Kidney (tissue), 14 donors: ENCODE data around the gene HOXB1. TPM values are rescaled to one million over a fixed set of nuclear protein-coding genes. Genes with fewer than 3 reads are reported as not detected.
A peak's percentile ranks its signal among the peaks of the same experiment; 100 is the strongest.

Experiments
- DNase-seq, 5 donors: peaks; one replicate each; pipeline ENCODE4 v3.0.0-alpha.2; 2013 to 2020
- FAIRE-seq: peaks from 2 replicates; lab custom pipeline; 2012; peaks lifted over from hg19 to GRCh38; lab: Jason Lieb, UNC
- H3K27ac ChIP-seq, 2 donors: one replicate each; pipeline ENCODE4 v1.7.0; 2013; ENCODE audit warnings: low read depth in 2 of 2, low read length in 2 of 2, inconsistent platforms in 1 of 2
- H3K27me3 ChIP-seq: one replicate; pipeline ENCODE4 v1.7.1; 2013; ENCODE audit warnings: low read length, inconsistent platforms; ENCODE audit not compliant: control insufficient read depth, insufficient read depth
- H3K36me3 ChIP-seq, 3 donors: one replicate each; pipeline versions ENCODE4 v1.7.0 to v1.7.1; 2013; ENCODE audit warnings: low read length in 3 of 3, control low read depth in 1 of 3, inconsistent platforms in 1 of 3; ENCODE audit not compliant: insufficient read depth in 3 of 3, control insufficient read depth in 2 of 3
- H3K4me1 ChIP-seq, 3 donors: one replicate each; pipeline versions ENCODE4 v1.7.0 to v1.7.1; 2013; ENCODE audit warnings: low read length in 3 of 3, inconsistent platforms in 1 of 3, low read depth in 1 of 3; ENCODE audit not compliant: control insufficient read depth in 2 of 3, insufficient read depth in 2 of 3
- H3K4me3 ChIP-seq, 3 donors: one replicate each; pipeline versions ENCODE4 v1.7.0 to v1.8.1; 2013; ENCODE audit warnings: low read length in 3 of 3, control low read depth in 1 of 3, inconsistent platforms in 1 of 3
- H3K9ac ChIP-seq, 3 donors: one replicate each; pipeline versions ENCODE4 v1.7.0 to v1.7.1; 2013; ENCODE audit warnings: low read length in 3 of 3, control low read depth in 1 of 3, inconsistent platforms in 1 of 3
- H3K9me3 ChIP-seq, 3 donors: one replicate each; pipeline versions ENCODE4 v1.7.0 to v1.7.1; 2013; ENCODE audit warnings: low read length in 3 of 3, control low read depth in 1 of 3, inconsistent platforms in 1 of 3; ENCODE audit not compliant: control insufficient read depth in 2 of 3, insufficient read depth in 1 of 3
- intact Hi-C: fragments of 100-400 bp; cut with DNase I; formaldehyde crosslinking; loops from one replicate; pipeline ENCODE4 v1.11.1; 2022
- polyA plus RNA-seq: library from polyadenylated mRNA; stranded (reverse); fragments of 350-450 nt; fragmentation: Illumina TruSeq; extraction: RNeasy Lipid Tissue Mini Kit (QIAGEN cat#74804); gene quantifications from one replicate; pipeline ENCODE4 v1.2.3, GENCODE V29; 2014; ENCODE audit warnings: low read depth, low replicate concordance; ENCODE audit not compliant: insufficient read depth
- total RNA-seq: library from RNA; stranded (reverse); fragmentation: NEBNext Ultra II Directional; extraction: Animal tissue kit (Norgen Biotek cat#: 25700); gene quantifications from one replicate; pipeline ENCODE4 v1.2.1, GENCODE V29; 2021
- TF ChIP-seq, protein P1 (sequence below): IDR thresholded peaks from 3 replicates; pipeline ENCODE4 v1.5.1; 2012; ENCODE audit warnings: mild to moderate bottlenecking, moderate library complexity, borderline replicate concordance; ENCODE audit not compliant: insufficient read depth; ENCODE audit errors: extremely low read depth
- donor health status: control.
- donor health status: control.
- donor health status: control.
- donor health status: control.
- donor health status: control.
- donor health status: DM: yes; HTN: yes; CAD: no.
- donor health status: Normal renal cell carcinoma (clear cell type).

HOXB1 gene
- total and polyA plus RNA-seq, 2 donors from 2014 or later: not detected

DNA sequence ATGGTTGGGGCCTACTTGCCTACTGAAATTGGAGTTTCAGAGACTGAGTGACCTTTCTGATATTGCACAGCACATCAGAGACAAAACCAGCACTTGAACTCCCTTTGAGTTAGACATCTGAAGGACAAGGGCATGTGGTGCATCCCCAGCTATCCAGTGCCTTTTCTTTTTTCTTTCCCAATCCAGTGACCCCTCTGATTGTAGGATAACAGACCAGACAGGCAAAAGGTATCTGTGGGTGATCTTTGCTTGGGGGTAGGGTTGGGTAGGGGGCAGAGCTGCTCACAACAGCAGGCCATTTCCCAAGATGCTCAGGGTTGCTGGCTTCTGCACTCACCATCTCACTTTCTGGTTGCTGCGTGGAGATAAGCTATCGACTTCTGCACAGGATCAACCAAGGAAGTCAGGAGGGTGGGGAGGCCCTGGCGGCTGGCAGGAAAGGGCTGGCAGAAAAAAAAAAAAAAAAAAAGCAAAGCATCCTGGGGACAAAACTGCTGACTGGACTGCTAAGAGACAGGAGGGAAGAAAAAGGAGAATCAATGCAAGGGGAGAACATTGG is 42.2 kb downstream of the HOXB1 start:
- Histone ChIP-seq H3K4me1 (peaks cover 0 to 15% (median 9%) of the 10 kb centered on the region in 3 donors), H3K9me3 (no peaks in the 10 kb centered on the region), H3K9ac (no peak overlapping the region), H3K36me3 (no peaks in the 10 kb centered on the region), H3K27me3 (no peaks in the 10 kb centered on the region), H3K4me3 (no peak overlapping the region), H3K27ac (no peak overlapping the region)
- TF ChIP-seq, protein P1, sequence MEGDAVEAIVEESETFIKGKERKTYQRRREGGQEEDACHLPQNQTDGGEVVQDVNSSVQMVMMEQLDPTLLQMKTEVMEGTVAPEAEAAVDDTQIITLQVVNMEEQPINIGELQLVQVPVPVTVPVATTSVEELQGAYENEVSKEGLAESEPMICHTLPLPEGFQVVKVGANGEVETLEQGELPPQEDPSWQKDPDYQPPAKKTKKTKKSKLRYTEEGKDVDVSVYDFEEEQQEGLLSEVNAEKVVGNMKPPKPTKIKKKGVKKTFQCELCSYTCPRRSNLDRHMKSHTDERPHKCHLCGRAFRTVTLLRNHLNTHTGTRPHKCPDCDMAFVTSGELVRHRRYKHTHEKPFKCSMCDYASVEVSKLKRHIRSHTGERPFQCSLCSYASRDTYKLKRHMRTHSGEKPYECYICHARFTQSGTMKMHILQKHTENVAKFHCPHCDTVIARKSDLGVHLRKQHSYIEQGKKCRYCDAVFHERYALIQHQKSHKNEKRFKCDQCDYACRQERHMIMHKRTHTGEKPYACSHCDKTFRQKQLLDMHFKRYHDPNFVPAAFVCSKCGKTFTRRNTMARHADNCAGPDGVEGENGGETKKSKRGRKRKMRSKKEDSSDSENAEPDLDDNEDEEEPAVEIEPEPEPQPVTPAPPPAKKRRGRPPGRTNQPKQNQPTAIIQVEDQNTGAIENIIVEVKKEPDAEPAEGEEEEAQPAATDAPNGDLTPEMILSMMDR: no peak
- intact Hi-C loops: no loop called here
- DNase-seq: no peak
- FAIRE-seq: no peak

DNA sequence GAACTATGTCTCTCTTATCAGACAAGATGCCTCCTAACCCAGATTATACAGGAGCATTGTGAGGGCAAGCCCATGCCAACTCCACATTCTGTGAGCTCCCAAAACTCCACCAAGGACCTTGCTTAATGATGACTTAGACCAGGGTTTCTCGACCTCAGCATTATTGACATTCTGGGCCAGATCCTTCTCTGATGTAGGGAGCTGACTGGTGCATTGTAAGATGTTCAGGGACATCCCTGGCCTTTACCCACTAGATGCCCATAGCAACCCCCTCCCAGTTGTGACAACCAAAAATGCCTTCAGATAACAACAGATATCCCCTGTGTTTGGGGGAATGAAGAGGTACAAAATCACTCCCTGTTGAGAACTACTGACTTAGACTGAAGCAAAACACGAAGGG is 43.6 kb downstream of the HOXB1 start:
- TF ChIP-seq, protein P1: no peak

DNA sequence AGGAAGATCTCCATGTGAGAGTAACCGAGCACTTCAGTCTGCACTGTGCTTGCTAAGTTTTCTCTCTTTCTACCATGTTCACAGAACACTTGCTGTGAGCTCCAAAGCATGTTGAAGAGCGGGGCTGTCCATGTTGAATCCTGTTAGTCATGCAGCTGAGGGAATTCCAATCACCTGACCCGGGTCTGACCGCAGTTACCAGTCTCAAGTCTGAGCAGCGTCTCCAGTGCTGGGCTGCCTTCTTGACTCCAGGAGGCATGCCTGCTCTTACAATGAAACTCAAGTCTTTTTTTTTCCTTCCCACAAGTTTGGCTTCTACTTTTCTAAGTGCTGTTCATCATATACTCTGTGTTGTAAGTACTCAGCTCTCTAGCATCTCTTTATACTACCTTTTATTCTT is 44.3 kb downstream of the HOXB1 start:
- TF ChIP-seq, protein P1: no peak
- peak in 2 of 5 donors; percentile 55 to 78 for DNase-seq

More for the DNA sequence above, 43.6 kb downstream of the HOXB1 start:
- no peak overlapping the region for H3K27ac ChIP-seq
- DNase-seq (no peak), FAIRE-seq (no peak)
- H3K4me1 ChIP-seq: peaks cover 0 to 4% (median 3%) of the 10 kb centered on the region in 3 donors
- no peaks in the 10 kb centered on the region for H3K9me3 ChIP-seq
- no peaks in the 10 kb centered on the region for H3K27me3 ChIP-seq
- intact Hi-C loops: no loop called here
- H3K36me3 ChIP-seq: no peaks in the 10 kb centered on the region
- H3K9ac ChIP-seq: no peak overlapping the region
- H3K4me3 ChIP-seq: no peak overlapping the region

DNA sequence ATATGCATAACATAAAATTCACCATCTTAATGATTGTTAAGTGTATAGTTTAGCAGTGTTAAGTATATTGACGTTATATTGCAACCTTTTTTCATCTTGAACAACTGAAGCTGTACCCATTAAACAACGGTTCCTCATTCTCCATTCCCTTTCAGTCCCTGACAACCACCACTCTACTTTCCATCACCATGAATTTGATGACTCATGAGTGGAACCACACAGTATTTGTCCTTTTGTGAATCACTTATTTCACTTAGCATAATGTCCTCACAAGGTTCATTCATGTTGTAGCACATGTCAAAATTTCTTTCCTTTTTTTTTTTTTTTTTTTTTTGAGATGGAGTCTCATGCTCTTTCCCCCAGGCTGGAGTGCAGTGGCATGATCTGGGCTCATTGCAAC is 46.0 kb downstream of the HOXB1 start:
- Histone ChIP-seq H3K4me1 (peaks cover 0 to 2% (median 0%) of the 10 kb centered on the region in 3 donors), H3K27me3 (no peaks in the 10 kb centered on the region), H3K9ac (no peak overlapping the region), H3K27ac (no peak overlapping the region), H3K36me3 (no peaks in the 10 kb centered on the region), H3K9me3 (no peaks in the 10 kb centered on the region), H3K4me3 (no peak overlapping the region)
- intact Hi-C loops: no loop called here
- TF ChIP-seq, protein P1: no peak
- no peak for FAIRE-seq
- no peak for DNase-seq

More for the DNA sequence above, 44.3 kb downstream of the HOXB1 start:
- no peaks in the 10 kb centered on the region for H3K9me3 ChIP-seq
- H3K4me3 ChIP-seq: no peak overlapping the region
- no peak overlapping the region for H3K27ac ChIP-seq
- no peak for FAIRE-seq
- no peaks in the 10 kb centered on the region for H3K36me3 ChIP-seq
- H3K4me1 ChIP-seq: peaks cover 0 to 4% (median 3%) of the 10 kb centered on the region in 3 donors
- intact Hi-C loops: no loop called here
- H3K9ac ChIP-seq: no peak overlapping the region
- H3K27me3 ChIP-seq: no peaks in the 10 kb centered on the region
